HepG2 (cell line): ENCODE data around the gene MGA. TPM values are rescaled to one million over a fixed set of nuclear protein-coding genes. Genes with fewer than 3 reads are reported as not detected.

Experiments
- GZF1 ChIP-seq: sonication (generic); formaldehyde crosslinking; IDR thresholded peaks from 2 replicates; pipeline ENCODE4 v1.5.1; 2020; ENCODE audit warnings: mild to moderate bottlenecking, missing genetic modification reagents
- KDM5B ChIP-seq: sonication (generic); formaldehyde crosslinking; IDR thresholded peaks from 2 replicates; pipeline ENCODE4 v1.4.0; 2020; ENCODE audit warnings: missing genetic modification reagents, mild to moderate bottlenecking, borderline replicate concordance
- KLF11 ChIP-seq: IDR thresholded peaks from 2 replicates; pipeline ENCODE4 v1.6.1; 2016; ENCODE audit warnings: missing compliant biosample characterization
- NFRKB ChIP-seq: fragments of 450-650 bp; IDR thresholded peaks from 2 replicates; pipeline ENCODE4 v1.6.1; 2017
- NONO ChIP-seq, 2 experiments: fragments of 450-650 bp in 1 of 2; sonication (generic) in 1 of 2; formaldehyde crosslinking in 1 of 2; IDR thresholded peaks in 1 of 2; conservative IDR thresholded peaks in 1 of 2; 2 replicates each; pipeline versions ENCODE4 v1.6.1 to v1.8.0; 2017 to 2022; ENCODE audit warnings: mild to moderate bottlenecking in 1 of 2, missing genetic modification reagents in 1 of 2, moderate library complexity in 1 of 2
- PAF1 ChIP-seq: IDR thresholded peaks from 2 replicates; pipeline ENCODE4 v1.6.1; 2016; ENCODE audit warnings: missing genetic modification reagents, missing compliant biosample characterization
- SCMH1 ChIP-seq: sonication (generic); formaldehyde crosslinking; IDR thresholded peaks from 2 replicates; pipeline ENCODE4 v1.9.0; 2021; ENCODE audit warnings: missing genetic modification reagents, mild to moderate bottlenecking, borderline replicate concordance
- TAF15 ChIP-seq: fragments of 200-400 bp; formaldehyde crosslinking; IDR thresholded peaks from one replicate; pipeline ENCODE4 v1.6.1; 2018; ENCODE audit warnings: mild to moderate bottlenecking, low read depth, low read length; ENCODE audit not compliant: poor library complexity, severe bottlenecking
- TFDP1 ChIP-seq: IDR thresholded peaks from 2 replicates; pipeline ENCODE4 v1.6.1; 2016; ENCODE audit warnings: missing compliant biosample characterization, missing genetic modification reagents, borderline replicate concordance
- TFDP2 ChIP-seq: sonication (generic); formaldehyde crosslinking; IDR thresholded peaks from 2 replicates; pipeline ENCODE4 v1.4.0; 2020; ENCODE audit warnings: missing genetic modification reagents
- ZNF460 ChIP-seq: sonication (generic); formaldehyde crosslinking; IDR thresholded peaks from 2 replicates; pipeline ENCODE4 v1.5.1; 2020; ENCODE audit warnings: missing genetic modification reagents, mild to moderate bottlenecking, borderline replicate concordance
- ZSCAN12 ChIP-seq: sonication (generic); formaldehyde crosslinking; IDR thresholded peaks from 2 replicates; pipeline ENCODE4 v1.9.0; 2021; ENCODE audit warnings: mild to moderate bottlenecking, missing genetic modification reagents
- polyA plus RNA-seq, 8 experiments: library from polyadenylated mRNA; depleted of rRNA in 3 of 8; stranded (reverse) in 7 of 8; unstranded in 1 of 8; fragments of >200 nt; fragmentation: Illumina TruSeq in 4 of 8; extraction: Trizol in 4 of 8; gene quantifications; 2 replicates each; pipeline versions ENCODE4 v1.2.1 to v1.2.3, GENCODE V29; 2011 to 2016; ENCODE audit warnings: low read depth in 4 of 8, missing spikeins in 1 of 8, mixed read lengths in 1 of 8; ENCODE audit not compliant: insufficient read depth in 1 of 8
- total RNA-seq, 5 experiments: library from RNA; depleted of rRNA; stranded (reverse); fragments of >200 nt; fragmentation: Illumina TruSeq; extraction: Trizol; gene quantifications; 2 replicates each; pipeline ENCODE4 v1.2.3, GENCODE V29; 2016; ENCODE audit warnings: low read depth in 1 of 5
- TF ChIP-seq, protein P1 (sequence below): sonication (generic); formaldehyde crosslinking; IDR thresholded peaks from 2 replicates; pipeline ENCODE4 v1.4.0; 2020; ENCODE audit warnings: mild to moderate bottlenecking, low read depth, missing genetic modification reagents
- TF ChIP-seq, protein P2 (sequence below): sonication (generic); formaldehyde crosslinking; IDR thresholded peaks from 2 replicates; pipeline ENCODE4 v1.4.0; 2020; ENCODE audit warnings: mild to moderate bottlenecking, missing genetic modification reagents, borderline replicate concordance

The MGA gene
- total and polyA plus RNA-seq, 2 of the 13 experiments (the other 11 are each of a cell fraction or from before 2014, with no cell fraction given) = 5.3 to 59.0 TPM

- TF ChIP-seq, protein P1, sequence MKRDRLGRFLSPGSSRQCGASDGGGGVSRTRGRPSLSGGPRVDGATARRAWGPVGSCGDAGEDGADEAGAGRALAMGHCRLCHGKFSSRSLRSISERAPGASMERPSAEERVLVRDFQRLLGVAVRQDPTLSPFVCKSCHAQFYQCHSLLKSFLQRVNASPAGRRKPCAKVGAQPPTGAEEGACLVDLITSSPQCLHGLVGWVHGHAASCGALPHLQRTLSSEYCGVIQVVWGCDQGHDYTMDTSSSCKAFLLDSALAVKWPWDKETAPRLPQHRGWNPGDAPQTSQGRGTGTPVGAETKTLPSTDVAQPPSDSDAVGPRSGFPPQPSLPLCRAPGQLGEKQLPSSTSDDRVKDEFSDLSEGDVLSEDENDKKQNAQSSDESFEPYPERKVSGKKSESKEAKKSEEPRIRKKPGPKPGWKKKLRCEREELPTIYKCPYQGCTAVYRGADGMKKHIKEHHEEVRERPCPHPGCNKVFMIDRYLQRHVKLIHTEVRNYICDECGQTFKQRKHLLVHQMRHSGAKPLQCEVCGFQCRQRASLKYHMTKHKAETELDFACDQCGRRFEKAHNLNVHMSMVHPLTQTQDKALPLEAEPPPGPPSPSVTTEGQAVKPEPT (CRISPR knock-in tag) = peak; percentile 99
- TF ChIP-seq, protein P2, sequence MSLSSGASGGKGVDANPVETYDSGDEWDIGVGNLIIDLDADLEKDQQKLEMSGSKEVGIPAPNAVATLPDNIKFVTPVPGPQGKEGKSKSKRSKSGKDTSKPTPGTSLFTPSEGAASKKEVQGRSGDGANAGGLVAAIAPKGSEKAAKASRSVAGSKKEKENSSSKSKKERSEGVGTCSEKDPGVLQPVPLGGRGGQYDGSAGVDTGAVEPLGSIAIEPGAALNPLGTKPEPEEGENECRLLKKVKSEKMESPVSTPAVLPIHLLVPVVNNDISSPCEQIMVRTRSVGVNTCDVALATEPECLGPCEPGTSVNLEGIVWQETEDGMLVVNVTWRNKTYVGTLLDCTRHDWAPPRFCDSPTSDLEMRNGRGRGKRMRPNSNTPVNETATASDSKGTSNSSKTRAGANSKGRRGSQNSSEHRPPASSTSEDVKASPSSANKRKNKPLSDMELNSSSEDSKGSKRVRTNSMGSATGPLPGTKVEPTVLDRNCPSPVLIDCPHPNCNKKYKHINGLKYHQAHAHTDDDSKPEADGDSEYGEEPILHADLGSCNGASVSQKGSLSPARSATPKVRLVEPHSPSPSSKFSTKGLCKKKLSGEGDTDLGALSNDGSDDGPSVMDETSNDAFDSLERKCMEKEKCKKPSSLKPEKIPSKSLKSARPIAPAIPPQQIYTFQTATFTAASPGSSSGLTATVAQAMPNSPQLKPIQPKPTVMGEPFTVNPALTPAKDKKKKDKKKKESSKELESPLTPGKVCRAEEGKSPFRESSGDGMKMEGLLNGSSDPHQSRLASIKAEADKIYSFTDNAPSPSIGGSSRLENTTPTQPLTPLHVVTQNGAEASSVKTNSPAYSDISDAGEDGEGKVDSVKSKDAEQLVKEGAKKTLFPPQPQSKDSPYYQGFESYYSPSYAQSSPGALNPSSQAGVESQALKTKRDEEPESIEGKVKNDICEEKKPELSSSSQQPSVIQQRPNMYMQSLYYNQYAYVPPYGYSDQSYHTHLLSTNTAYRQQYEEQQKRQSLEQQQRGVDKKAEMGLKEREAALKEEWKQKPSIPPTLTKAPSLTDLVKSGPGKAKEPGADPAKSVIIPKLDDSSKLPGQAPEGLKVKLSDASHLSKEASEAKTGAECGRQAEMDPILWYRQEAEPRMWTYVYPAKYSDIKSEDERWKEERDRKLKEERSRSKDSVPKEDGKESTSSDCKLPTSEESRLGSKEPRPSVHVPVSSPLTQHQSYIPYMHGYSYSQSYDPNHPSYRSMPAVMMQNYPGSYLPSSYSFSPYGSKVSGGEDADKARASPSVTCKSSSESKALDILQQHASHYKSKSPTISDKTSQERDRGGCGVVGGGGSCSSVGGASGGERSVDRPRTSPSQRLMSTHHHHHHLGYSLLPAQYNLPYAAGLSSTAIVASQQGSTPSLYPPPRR (CRISPR knock-in tag) = peak; percentile 47
- peak; percentile 94 for TF ChIP-seq TFDP1 (CRISPR knock-in tag)
- TF ChIP-seq ZNF460 (CRISPR knock-in tag) = peak; percentile 32; the same call in 1 of the 2 replicates
- no peak for TF ChIP-seq PAF1
- TF ChIP-seq KLF11 (CRISPR knock-in tag) = peak; percentile 97
- TF ChIP-seq TAF15 = no peak
- TF ChIP-seq GZF1 (CRISPR knock-in tag) = peak; percentile 55; the same call in 1 of the 2 replicates
- TF ChIP-seq KDM5B (CRISPR knock-in tag) = peak; percentile 100
- no peak for TF ChIP-seq NFRKB
- no peak for TF ChIP-seq SCMH1
- peak; percentile 96 for TF ChIP-seq TFDP2 (CRISPR knock-in tag)
- TF ChIP-seq NONO (IDR thresholded peaks at IDR 0.05) = no peak
- TF ChIP-seq NONO (CRISPR knock-in tag; conservative IDR thresholded peaks at IDR 0.05) = peak; percentile 96
- TF ChIP-seq ZSCAN12 (CRISPR knock-in tag) = peak; percentile 97
Observed at GRCh38 chr15:41621200-41622193, 38.7 kb upstream of the MGA start (continued).
